ENCODE measurements around the gene NGEF. TPM values are rescaled to one million over a fixed set of nuclear protein-coding genes. Genes with fewer than 3 reads are reported as not detected.

Gene NGEF
- total RNA-seq, 1 experiment from 2014 or later = 5.4 TPM

- TF ChIP-seq USF1 (CRISPR knock-in tag; IDR thresholded peaks at IDR 0.05) (no peak), SOX15 (CRISPR knock-in tag; IDR thresholded peaks at IDR 0.05) (no peak), ZNF416 (CRISPR knock-in tag; IDR thresholded peaks at IDR 0.05) (no peak), CREM (CRISPR knock-in tag; IDR thresholded peaks at IDR 0.05) (no peak), SP1 (CRISPR knock-in tag; conservative IDR thresholded peaks at IDR 0.05) (no peak), MXD4 (CRISPR knock-in tag; IDR thresholded peaks at IDR 0.05; ENCODE audit: borderline replicate concordance) (no peak), AR (CRISPR knock-in tag; IDR thresholded peaks at IDR 0.05) (no peak)
- TF ChIP-seq, protein P1, sequence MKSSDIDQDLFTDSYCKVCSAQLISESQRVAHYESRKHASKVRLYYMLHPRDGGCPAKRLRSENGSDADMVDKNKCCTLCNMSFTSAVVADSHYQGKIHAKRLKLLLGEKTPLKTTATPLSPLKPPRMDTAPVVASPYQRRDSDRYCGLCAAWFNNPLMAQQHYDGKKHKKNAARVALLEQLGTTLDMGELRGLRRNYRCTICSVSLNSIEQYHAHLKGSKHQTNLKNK (CRISPR knock-in tag; IDR thresholded peaks at IDR 0.05) = no peak
- TF ChIP-seq, protein P2, sequence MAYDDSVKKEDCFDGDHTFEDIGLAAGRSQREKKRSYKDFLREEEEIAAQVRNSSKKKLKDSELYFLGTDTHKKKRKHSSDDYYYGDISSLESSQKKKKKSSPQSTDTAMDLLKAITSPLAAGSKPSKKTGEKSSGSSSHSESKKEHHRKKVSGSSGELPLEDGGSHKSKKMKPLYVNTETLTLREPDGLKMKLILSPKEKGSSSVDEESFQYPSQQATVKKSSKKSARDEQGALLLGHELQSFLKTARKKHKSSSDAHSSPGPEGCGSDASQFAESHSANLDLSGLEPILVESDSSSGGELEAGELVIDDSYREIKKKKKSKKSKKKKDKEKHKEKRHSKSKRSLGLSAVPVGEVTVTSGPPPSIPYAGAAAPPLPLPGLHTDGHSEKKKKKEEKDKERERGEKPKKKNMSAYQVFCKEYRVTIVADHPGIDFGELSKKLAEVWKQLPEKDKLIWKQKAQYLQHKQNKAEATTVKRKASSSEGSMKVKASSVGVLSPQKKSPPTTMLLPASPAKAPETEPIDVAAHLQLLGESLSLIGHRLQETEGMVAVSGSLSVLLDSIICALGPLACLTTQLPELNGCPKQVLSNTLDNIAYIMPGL (CRISPR knock-in tag; IDR thresholded peaks at IDR 0.05) = no peak
- TF ChIP-seq, protein P3, sequence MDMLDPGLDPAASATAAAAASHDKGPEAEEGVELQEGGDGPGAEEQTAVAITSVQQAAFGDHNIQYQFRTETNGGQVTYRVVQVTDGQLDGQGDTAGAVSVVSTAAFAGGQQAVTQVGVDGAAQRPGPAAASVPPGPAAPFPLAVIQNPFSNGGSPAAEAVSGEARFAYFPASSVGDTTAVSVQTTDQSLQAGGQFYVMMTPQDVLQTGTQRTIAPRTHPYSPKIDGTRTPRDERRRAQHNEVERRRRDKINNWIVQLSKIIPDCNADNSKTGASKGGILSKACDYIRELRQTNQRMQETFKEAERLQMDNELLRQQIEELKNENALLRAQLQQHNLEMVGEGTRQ (CRISPR knock-in tag; IDR thresholded peaks at IDR 0.05) = no peak
These were observed 58.4 kb downstream of the NGEF start (continued) for GRCh38 chr2:232954691-232955090.

DNA sequence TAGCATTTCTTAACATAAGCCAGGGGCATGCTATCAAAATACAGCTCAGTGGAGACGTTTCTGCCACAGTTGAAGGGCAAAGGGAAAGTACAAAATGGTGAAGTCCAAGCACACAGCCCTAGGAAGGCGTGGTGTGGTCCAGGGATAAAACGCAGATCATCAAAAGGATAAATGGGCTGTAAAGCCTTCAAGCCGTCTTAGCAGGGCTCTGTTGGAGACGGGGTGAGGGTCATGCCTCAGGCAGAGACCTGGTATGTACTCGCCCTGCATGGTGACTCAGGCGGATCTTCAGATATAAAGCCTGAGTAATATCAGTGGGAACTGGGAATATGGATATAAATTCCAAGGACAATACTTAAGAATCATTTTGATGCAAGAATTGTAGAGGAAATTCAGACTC is 61.2 kb downstream of the NGEF start:
- H3K9me3 Mint-ChIP-seq = no peaks in the 10 kb centered on the region
- H3K4me1 Mint-ChIP-seq = 0 out of 2 replicates have a peak, but pooled peaks cover 4% of the 10 kb centered on the region
- H3K36me3 Mint-ChIP-seq = no peaks in the 10 kb centered on the region
- DNase-seq (ENCODE audit: low spot score) (no peak), ATAC-seq (no peak)
- CTCF ChIA-PET = no interaction called here
- no peak overlapping the region for H3K27ac Mint-ChIP-seq
- H3K27me3 Mint-ChIP-seq (ENCODE audit: low read depth) = no peaks in the 10 kb centered on the region
- TF ChIP-seq ZNF423 (CRISPR knock-in tag; IDR thresholded peaks at IDR 0.05) (no peak), ETV6 (CRISPR knock-in tag; IDR thresholded peaks at IDR 0.05) (no peak), ELF4 (CRISPR knock-in tag; IDR thresholded peaks at IDR 0.05; ENCODE audit: low read depth) (no peak), FOXP1 (CRISPR knock-in tag; IDR thresholded peaks at IDR 0.05; ENCODE audit: borderline replicate concordance) (no peak)
- TF ChIP-seq, protein P4, sequence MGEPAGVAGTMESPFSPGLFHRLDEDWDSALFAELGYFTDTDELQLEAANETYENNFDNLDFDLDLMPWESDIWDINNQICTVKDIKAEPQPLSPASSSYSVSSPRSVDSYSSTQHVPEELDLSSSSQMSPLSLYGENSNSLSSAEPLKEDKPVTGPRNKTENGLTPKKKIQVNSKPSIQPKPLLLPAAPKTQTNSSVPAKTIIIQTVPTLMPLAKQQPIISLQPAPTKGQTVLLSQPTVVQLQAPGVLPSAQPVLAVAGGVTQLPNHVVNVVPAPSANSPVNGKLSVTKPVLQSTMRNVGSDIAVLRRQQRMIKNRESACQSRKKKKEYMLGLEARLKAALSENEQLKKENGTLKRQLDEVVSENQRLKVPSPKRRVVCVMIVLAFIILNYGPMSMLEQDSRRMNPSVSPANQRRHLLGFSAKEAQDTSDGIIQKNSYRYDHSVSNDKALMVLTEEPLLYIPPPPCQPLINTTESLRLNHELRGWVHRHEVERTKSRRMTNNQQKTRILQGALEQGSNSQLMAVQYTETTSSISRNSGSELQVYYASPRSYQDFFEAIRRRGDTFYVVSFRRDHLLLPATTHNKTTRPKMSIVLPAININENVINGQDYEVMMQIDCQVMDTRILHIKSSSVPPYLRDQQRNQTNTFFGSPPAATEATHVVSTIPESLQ (CRISPR knock-in tag; IDR thresholded peaks at IDR 0.05) = no peak
- no peak overlapping the region for H3K4me3 Mint-ChIP-seq
- POLR2A ChIA-PET = no interaction called here

DNA sequence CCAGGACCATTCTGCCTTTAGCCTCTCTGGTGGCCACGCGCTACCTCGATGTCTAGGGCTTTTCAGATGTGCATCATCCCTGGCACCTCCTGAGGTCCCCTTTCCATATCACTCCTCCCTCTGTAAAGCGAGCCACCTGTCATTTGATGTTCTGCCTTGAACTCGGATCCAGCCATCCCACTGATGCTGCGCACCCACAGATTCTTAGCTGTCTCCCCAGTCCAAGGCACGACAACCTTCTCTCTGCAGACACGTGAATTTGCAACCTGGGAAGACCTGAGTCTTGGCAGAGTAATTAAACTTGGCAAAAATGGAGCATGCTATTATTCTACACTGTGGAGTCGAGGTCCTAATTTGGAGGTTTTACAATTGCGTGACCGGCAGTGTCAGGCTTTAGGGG is 61.9 kb downstream of the NGEF start:
- ChIA-PET CTCF (no interaction called here), POLR2A (no interaction called here)
- H3K4me1 Mint-ChIP-seq = 0 out of 2 replicates have a peak, but pooled peaks cover 4% of the 10 kb centered on the region
- no peaks in the 10 kb centered on the region for H3K36me3 Mint-ChIP-seq
- H3K27ac Mint-ChIP-seq = no peak overlapping the region
- ATAC-seq (no peak), DNase-seq (ENCODE audit: low spot score) (no peak)
- no peaks in the 10 kb centered on the region for H3K9me3 Mint-ChIP-seq
- no peaks in the 10 kb centered on the region for H3K27me3 Mint-ChIP-seq (ENCODE audit: low read depth)
- no peak overlapping the region for H3K4me3 Mint-ChIP-seq
- TF ChIP-seq SP1 (CRISPR knock-in tag; conservative IDR thresholded peaks at IDR 0.05) = no peak
- no peak for TF ChIP-seq MYBL2 (CRISPR knock-in tag; IDR thresholded peaks at IDR 0.05)
- no peak for TF ChIP-seq EMX1 (CRISPR knock-in tag; IDR thresholded peaks at IDR 0.05)
- TF ChIP-seq PRDM15 (CRISPR knock-in tag; IDR thresholded peaks at IDR 0.05) = no peak
- no peak for TF ChIP-seq ATF1 (CRISPR knock-in tag; IDR thresholded peaks at IDR 0.05)
